ENCODE data around the gene ARHGAP26. TPM values are rescaled to one million over a fixed set of nuclear protein-coding genes. Genes with fewer than 3 reads are reported as not detected.

ARHGAP26 gene
- polyA plus RNA-seq, 3 donors = 26.5 to 56.8 (median 28.7) TPM

- no peak overlapping the region for H3K27ac ChIP-seq (ENCODE audit: low read depth in 1 of 2, low read length in 2 of 2)
- intact Hi-C loops (cut with micrococcal nuclease) = loop anchor here in 1 of 2 donors (10.0 kb wide), 1 partner anchor 47 kb away; no protein-coding TSS in a partner anchor
- H3K4me1 ChIP-seq (ENCODE audit: control insufficient read depth in 1 of 2, insufficient read depth in 2 of 2, low read length in 2 of 2) = peaks cover 0 to 18% of the 10 kb centered on the region in 2 donors
- no peak overlapping the region for H3K4me2 ChIP-seq (replicated peaks; ENCODE audit: extremely low read depth, low read length, poor library complexity, severe bottlenecking)
- H3K36me3 ChIP-seq (replicated peaks in 1 of 2; ENCODE audit: control insufficient read depth in 1 of 2, insufficient read depth in 2 of 2, low read length in 2 of 2) = peaks cover 2 to 50% of the 10 kb centered on the region in 2 donors
- H3K79me2 ChIP-seq (ENCODE audit: insufficient read depth, low read length) = peaks cover 37% of the 10 kb centered on the region
- WGBS (ENCODE audit: insufficient coverage) = 100% methylated on average over 3 of the region's 7 CpGs
- H3K9me3 ChIP-seq (replicated peaks in 1 of 2; ENCODE audit: control insufficient read depth in 1 of 2, insufficient read depth in 1 of 2, low read length in 2 of 2) = no peaks in the 10 kb centered on the region
- no peak for DNase-seq
- Mint-ChIP-seq H3K27me3 (ENCODE audit: low read depth in 3 of 3) (peaks cover 0 to 1% (median 0%) of the 10 kb centered on the region in 3 donors), H3K4me3 (no peak overlapping the region), H3K4me1 (peaks cover 26% of the 10 kb centered on the region), H3K27ac (peak overlapping the region in 1 of 7 donors; percentile 50), H3K36me3 (peaks cover 54 to 74% of the 10 kb centered on the region in 2 donors), H3K9me3 (peaks cover 0 to 3% (median 0%) of the 10 kb centered on the region in 7 donors)
- no peak for TF ChIP-seq CTCF (IDR thresholded peaks at IDR 0.05)
- peaks cover 84% of the 10 kb centered on the region for H4K20me1 ChIP-seq (ENCODE audit: insufficient read depth, low read length)
- H3K27me3 ChIP-seq (ENCODE audit: control insufficient read depth in 2 of 2, insufficient read depth in 2 of 2, low read length in 2 of 2) = no peaks in the 10 kb centered on the region
- H3K9ac ChIP-seq (ENCODE audit: insufficient read depth, low read length, poor library complexity, severe bottlenecking) = no peak overlapping the region
- no peak overlapping the region for H3K4me3 ChIP-seq (replicated peaks in 1 of 3; ENCODE audit: low read depth in 2 of 3, low read length in 3 of 3)
- no peak overlapping the region for H2AFZ ChIP-seq (ENCODE audit: insufficient read depth, low read depth, low read length, poor library complexity, severe bottlenecking)
Observed at GRCh38 chr5:142957528-142957927, 187.4 kb downstream of the ARHGAP26 start.

GRCh38 chr5:142958944-142959682 lies 188.9 kb downstream of the ARHGAP26 start:
- H3K4me3 ChIP-seq (replicated peaks in 1 of 3; ENCODE audit: low read depth in 2 of 3, low read length in 3 of 3) = no peak overlapping the region
- H3K4me1 ChIP-seq (ENCODE audit: control insufficient read depth in 1 of 2, insufficient read depth in 2 of 2, low read length in 2 of 2) = peaks cover 0 to 18% of the 10 kb centered on the region in 2 donors
- intact Hi-C loops (cut with micrococcal nuclease) = loop anchor here in 1 of 2 donors (10.0 kb wide), 1 partner anchor 46 kb away; no protein-coding TSS in a partner anchor
- no peaks in the 10 kb centered on the region for H3K27me3 ChIP-seq (ENCODE audit: control insufficient read depth in 2 of 2, insufficient read depth in 2 of 2, low read length in 2 of 2)
- WGBS (ENCODE audit: insufficient coverage) = 100% methylated on average over 1 of the region's 1 CpG
- TF ChIP-seq CTCF (IDR thresholded peaks at IDR 0.05) = no peak
- H3K27ac ChIP-seq (ENCODE audit: low read depth in 1 of 2, low read length in 2 of 2) = peak overlapping the region in 1 of 2 donors; percentile 50
- H4K20me1 ChIP-seq (ENCODE audit: insufficient read depth, low read length) = peaks cover 70% of the 10 kb centered on the region
- no peak overlapping the region for H2AFZ ChIP-seq (ENCODE audit: insufficient read depth, low read depth, low read length, poor library complexity, severe bottlenecking)
- peaks cover 2 to 42% of the 10 kb centered on the region in 2 donors for H3K36me3 ChIP-seq (replicated peaks in 1 of 2; ENCODE audit: control insufficient read depth in 1 of 2, insufficient read depth in 2 of 2, low read length in 2 of 2)
- no peaks in the 10 kb centered on the region for H3K9me3 ChIP-seq (replicated peaks in 1 of 2; ENCODE audit: control insufficient read depth in 1 of 2, insufficient read depth in 1 of 2, low read length in 2 of 2)
- Mint-ChIP-seq H3K27me3 (ENCODE audit: low read depth in 3 of 3) (peaks cover 0 to 1% (median 0%) of the 10 kb centered on the region in 3 donors), H3K4me1 (peaks cover 26% of the 10 kb centered on the region), H3K27ac (peak overlapping the region; percentile 30 to 81 (median 68)), H3K4me3 (no peak overlapping the region), H3K9me3 (peaks cover 0 to 3% (median 2%) of the 10 kb centered on the region in 7 donors), H3K36me3 (peaks cover 55 to 74% of the 10 kb centered on the region in 2 donors)
- no peak overlapping the region for H3K4me2 ChIP-seq (replicated peaks; ENCODE audit: extremely low read depth, low read length, poor library complexity, severe bottlenecking)
- peaks cover 25% of the 10 kb centered on the region for H3K79me2 ChIP-seq (ENCODE audit: insufficient read depth, low read length)
- H3K9ac ChIP-seq (ENCODE audit: insufficient read depth, low read length, poor library complexity, severe bottlenecking) = no peak overlapping the region
- DNase-seq = peak in 2 of 3 donors; percentile 30 to 31
